T-helper 9 cell (primary cell): ENCODE data around the gene RNF113B.

Experiments
- DNase-seq: peaks from one replicate; pipeline ENCODE4 v3.0.0-alpha.2; 2020

RNF113B gene

DNA sequence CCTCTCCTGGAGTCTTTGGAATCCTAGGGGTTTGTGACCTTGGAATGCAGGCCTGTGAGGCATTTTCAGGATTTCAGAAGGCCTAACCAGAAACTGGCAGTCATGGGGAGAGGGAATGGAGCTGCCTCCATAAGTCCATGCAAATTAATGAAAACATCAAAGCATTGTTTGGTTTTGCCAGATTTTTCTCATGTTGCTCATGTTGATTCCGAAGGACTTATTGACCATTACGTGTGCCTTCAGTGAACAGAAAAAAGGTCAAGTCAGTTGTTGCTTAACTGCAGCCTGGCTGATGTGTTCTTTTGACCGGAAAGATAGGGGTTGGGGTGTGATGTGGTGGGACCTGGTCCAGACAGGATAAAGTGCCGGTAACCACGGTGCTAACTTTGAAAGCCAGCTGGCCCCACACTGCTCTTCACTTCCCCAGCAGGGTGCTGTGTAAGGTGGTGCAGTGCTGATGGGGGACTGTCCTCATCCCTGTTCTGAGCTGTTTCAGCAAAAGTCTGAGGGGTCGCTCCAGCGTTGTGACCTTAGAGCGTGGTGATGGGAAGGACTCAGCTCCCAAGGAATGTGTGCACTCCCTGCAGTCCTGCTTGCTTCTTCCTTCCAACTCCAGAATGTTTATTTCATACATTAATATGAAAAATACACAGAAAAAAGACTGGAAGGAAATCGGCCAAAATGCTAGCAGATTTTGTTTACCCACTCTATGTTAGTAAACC lies 3.5 kb downstream of the RNF113B start:
- DNase-seq = no peak

DNA sequence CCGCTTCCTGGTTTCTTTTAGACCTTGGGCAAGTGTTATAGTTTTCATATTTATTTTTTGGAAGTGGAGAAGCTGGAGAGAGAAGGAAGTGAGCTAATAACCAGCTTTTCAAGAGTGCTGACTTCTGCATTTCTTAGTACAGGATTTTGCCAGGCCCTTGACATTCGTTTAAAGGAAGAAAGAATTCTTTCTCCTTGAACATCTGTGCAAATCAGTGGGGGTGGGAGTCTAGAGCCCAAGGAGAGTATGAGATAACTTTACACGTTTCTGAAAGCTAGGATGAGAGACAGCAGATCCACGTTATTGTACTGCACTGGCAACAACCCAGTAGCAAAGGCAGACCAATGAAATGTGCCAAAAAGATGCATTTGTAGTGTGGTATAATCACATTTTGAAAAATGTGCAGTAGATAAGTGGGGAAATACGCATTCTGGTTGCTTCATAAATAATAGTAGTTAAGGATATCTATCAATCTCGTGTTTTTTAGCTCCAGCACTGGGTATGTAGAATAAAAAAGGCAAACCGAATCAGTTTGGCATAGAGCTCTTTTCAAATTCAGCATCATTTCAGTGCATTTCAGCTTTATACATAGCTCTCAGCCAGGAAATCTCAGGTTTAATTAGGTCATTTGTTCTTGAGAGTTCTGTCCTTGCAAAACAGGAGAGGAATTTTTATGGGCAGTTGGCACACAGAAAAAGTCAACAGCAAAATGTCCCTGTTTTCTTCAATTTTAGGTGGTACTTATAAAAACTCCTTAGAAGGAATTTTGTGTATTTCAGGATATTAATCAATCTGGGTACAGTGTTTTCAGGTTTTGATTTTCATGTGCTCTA lies 4.3 kb downstream of the RNF113B start:
- no peak for DNase-seq

DNA sequence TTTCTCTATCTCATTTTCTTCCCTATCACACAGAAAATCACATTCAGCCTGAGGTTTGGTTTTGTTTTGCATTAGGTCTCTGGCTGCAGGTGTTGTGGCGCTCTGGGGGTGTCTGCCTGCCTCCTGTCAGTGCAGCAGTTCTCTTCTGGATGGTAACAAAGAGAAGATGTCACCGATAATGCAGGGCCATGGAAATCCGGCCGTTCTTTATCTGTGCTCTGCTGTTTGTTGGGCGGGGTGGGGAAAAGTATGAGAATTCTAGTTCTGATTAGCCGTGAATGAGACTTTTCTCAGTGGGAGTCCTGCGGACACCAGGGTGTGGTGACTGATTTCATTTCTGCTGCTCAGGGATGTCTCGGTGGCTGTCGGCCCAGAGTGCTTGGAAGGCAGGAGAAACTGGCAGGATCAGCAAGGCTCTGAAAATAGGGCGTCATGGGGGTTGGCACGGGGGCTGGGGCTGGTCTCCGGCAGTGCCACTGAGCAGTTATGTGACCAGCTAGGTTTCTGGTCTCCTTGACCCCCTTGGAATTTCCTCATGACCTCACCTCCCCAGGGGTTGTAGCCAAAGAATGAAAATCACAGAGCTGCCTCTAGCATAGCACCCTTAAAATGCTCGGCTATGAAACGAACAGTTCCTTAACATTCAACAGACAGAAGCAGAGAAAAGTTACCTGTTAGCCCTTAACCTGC lies 5.0 kb downstream of the RNF113B start:
- no peak for DNase-seq

DNA sequence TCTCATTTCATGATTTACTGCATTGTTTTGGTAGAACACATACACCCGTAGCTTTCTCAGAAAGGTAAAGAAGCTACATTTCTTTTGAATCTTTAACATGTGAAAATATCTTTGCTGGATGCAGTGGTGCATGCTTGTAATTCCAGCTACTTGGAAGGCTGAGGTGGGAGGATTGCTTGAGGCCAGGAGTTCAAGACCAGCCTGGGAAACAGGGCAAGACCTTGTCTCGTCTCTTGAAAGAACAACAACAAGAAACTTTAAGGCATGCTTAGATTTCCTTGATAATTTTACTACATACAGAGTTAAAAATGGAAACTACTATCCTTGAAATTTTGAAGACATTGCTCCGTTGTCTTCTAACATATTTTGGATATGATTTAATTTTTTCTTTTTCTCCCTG lies 7.7 kb downstream of the RNF113B start:
- DNase-seq = no peak

DNA sequence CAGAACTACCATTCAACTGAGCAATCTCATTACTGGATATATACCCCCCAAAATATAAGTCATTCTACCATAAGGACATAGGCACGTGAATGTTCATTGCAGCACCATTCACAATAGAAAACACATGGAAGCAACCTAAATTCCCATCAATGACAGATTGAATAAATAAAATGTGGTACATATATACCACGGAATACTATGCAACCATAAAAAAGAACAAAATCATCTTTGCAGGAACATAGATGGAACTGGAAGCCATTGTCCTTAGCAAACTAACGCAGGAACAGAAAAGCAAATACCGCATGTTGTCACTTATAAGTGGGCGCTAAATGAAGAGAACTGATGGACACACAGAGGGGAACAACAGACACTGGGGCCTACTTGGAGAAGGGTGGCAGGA lies 14.1 kb downstream of the RNF113B start:
- DNase-seq = no peak

DNA sequence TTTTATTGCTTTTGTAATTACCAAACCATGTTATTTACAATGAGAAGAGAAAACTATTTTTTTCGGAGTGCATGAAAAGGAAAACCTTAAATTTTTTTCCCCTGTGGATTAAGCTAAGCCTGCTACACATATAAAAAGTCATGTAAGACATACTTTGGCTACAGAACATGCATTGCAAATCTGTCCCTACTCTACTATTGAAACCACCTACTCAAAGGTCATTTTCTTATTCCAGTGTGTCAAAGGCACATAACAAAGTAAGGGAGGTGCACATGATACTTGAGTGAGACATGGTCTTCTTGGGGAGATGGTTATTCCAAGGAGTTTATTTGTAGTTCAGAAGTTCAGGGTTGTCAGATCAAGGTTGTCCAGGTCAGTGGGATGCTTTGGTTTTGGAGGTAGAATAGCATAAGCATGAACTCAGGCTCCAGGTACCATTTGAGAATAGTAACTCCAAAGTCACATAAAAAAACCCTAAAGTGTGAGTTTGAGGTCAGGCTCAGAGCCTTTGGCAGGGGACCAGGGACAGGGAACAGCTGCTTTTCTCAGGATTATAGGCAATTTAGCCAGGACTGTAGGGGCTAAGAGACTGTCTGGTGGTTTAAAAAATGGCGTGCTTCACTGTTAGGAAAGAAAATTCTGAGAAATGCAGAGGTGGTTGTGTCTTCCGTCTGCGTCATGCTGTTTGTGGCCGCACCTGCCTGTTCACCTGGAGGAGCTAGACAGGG lies 18.7 kb downstream of the RNF113B start:
- no peak for DNase-seq

DNA sequence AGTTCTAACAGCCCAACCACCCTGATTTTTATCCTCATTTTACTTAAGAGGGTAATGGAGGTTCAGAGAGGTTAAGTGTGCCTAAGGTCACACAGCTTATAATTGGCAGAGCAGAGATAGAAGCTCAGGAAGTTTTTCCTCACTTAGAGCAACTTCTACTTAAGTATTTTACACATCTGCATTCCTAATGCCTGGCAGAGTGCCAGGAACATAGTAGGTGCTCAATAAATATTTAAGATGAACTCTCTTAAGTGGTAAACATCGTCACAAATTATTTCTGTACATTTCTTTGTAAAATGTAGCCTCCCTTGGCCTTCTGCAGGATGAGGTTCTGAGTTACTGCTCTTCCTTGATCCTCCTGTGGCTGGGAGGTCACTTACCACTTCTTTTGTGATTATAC lies 19.5 kb downstream of the RNF113B start:
- no peak for DNase-seq

DNA sequence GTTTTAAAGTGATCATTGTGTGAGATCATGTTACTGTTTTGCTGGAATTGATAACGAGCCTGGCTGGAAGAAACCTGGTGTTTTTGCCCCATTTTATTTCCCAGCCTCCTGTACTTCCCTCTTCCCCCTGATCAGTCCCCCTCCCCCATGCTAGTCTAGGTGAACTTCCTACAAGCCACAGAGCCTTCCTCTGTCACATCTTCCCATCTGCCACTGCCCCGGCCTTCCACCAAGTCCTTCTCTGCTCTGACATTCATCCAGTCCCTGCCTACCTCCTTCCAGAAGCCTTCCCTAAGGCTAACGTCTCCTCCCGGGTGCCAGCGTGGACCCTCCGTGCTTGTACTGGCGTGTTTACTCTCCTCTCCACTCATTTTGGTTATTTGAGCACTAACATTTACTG lies 19.9 kb downstream of the RNF113B start:
- DNase-seq = no peak

DNA sequence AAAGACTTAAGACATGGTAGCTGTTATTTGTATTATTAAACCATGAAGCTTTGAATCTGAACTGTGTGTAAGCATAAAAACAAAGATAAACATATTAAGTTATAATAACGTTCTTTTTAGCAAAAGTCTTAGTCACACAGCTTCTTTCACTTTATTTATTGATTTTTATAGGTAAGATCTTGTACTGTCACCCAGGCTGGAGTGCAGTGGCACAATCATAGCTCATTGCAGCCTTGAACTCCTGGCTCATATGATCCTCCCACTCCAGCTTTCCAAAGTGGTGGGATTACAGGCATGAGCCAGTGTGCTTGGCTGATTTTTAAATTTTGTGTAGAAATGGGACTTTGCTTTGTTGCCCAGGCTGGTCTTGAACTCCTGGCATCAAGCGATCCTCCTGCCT lies 20.8 kb downstream of the RNF113B start:
- DNase-seq = no peak

DNA sequence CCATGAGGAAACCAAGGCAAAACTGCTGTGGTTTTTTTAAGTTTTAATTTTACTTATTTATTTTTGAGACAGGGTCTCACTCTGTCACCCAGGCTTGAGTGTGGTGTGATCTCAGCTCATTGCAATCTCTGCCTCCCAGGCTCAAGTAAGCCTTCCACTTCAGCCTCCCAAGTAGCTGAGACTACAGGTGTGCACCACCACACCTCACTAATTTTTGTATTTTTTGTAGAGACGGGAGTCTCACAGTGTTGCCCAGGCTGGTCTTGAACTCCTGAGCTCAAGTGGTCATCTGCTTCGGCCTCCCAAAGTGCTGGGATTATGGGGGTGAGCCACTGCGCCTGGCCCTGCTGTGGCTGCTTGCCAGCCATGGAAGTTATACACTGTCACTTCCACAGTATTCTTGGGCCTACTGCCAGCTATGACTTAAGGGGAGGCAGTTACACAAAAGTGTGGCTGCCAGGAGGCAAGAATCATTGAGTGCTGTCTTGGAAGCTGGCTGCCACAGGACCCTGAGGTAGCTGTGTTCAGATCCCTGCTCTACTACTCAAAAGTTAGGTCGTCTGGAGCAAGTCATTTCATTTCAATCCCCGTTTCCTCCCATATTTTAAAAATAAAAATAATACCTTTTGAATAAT lies 21.5 kb downstream of the RNF113B start:
- no peak for DNase-seq

DNA sequence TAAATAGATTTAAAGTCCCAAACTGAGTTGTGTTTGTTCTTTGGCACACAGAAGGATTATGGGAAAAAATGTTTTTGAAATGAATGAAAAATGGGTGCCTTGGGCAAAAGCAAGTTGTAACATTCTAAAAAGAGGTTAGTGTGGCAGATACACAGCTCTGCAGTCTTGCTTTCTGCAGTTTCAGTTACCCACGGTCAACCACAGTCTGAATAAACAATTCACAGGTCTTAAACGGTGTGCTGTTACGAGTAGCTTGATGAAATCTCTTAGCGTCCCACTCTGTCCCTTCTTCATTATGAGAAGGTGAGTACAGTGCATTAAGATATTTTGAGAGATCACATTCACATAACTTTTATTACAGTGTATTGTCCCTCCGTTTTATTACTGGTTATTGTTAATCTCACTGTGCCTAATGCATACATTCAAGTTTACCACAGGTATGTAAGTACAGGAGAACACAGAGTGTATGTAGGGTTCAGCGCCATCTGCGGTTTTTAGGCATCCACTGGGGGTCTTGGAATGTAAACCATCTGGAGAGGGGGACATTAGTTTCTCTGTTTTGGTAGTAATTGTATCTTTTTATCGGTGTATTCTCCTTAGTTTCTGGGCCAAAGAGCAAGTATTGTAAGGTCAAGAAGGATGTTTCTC lies 26.1 kb downstream of the RNF113B start:
- DNase-seq = no peak

DNA sequence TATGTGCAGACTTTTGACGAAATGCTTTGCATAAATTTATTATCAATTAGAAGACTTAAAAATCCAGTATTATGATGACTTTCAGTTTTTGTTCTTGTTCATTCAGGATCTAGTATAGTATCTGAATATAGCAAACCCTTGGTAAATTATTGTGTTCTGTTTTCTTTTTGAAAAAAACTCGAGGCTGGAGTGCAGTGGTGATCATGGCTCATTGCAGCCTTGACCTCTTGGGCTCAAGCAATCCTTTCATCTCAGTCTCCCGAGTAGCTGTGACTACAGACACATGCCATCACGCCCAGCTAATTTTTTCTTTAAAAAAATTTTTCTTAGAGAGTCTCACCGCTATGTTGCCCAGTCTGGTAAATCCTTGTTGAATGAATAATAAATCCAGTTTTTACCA lies 29.5 kb downstream of the RNF113B start:
- no peak for DNase-seq

DNA sequence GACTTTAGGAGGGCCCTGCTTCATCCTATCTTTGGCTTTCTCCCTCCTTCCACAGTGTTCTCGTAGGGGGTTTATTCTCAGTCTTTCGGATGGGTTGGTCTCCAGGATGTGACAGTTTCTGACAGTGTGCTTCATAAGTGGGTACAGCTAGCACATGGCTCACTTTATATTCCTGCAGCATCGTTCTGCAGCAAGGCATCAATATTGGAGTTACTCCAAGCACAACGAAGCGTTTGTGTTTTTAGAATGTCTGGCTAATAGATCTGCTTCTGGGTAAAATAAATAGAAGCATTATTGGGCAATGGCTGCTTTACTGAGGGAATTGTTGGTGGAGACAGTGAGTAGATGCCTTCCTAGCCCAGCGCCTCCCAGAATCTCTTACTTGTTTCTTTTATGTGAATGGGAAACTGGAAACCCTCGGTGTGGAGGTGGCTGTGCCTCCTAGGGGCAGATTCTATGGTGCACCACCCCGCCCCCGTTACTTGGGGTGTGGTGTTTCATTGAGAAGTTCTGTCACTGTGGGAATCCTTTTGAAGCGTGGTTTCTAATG lies 32.2 kb downstream of the RNF113B start:
- DNase-seq = no peak

DNA sequence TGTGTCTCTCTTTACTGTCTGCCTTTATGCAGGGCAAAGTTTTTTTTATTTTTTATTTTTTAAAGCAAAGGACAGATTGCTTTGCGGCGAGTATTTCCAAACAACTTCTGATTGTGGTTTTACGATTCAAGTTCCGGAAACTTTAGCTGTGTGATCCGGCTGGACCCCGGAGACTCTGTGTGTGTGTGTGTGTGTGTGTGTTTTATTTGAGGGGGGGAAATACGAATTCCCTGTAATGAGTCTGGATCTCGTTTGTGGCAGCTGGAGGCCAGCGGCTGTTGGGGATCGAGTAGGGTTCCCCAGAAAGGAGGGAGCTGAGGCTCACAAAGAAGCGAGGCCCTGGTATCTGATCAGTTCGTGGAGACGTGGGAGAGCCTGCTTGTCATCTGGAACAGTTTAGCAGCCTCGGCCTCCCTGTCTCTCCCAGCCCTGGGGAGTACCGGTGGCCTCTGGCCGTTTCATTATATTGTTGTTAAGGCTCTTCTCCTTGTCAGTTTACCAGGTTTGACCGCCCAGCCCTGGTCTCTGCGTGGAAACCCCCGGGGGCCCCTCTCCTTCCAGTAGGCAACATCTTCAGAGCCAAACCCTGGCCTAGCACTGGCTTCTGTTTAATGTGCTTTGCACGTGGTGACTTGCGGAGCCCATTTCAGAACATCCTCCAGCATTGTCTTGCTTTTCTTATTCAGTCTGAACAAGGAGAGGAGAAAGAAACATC lies 32.9 kb downstream of the RNF113B start:
- DNase-seq = no peak

DNA sequence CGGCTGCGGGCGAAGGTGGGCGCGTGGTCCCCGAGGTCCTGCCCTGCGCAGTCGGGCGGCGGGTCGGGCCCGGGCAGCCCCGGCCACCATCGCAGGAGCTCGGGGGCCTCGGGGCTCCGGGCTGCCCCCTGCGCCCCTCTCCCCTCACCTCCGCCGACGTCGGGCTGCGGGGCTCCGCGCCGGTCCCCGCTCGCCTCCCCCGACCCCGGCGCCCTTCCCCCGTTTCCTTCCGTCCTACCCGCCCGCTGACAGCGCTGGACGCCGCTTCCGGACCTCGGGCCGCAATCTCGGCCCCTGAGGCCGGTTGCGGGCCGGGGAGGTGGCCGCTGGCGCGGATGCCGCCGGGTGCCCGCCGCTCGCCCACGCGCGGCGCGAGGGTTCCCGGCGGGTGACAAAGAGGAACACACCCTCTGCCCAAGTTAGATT lies 33.5 kb downstream of the RNF113B start:
- DNase-seq = no peak

DNA sequence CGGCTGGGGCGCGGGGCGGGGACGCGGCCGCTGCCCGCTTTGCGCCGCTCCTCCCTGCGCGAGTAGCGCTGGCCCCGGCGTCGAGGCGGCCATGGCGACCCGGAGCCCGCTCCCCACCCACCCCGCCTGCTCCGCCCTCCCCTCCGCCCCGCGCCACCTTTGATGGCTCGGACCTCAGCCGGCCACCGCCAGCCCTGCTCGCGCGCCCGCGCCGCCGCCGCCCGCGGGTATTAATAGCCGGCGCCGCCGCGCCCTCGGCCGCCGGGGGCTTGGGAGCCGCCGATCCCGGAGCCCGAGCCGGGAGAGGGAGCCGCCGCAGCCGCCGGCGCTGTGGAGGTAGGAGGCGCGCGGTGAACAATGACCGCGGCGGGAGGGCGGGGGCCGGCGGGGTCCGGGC lies 33.9 kb downstream of the RNF113B start:
- DNase-seq = no peak

DNA sequence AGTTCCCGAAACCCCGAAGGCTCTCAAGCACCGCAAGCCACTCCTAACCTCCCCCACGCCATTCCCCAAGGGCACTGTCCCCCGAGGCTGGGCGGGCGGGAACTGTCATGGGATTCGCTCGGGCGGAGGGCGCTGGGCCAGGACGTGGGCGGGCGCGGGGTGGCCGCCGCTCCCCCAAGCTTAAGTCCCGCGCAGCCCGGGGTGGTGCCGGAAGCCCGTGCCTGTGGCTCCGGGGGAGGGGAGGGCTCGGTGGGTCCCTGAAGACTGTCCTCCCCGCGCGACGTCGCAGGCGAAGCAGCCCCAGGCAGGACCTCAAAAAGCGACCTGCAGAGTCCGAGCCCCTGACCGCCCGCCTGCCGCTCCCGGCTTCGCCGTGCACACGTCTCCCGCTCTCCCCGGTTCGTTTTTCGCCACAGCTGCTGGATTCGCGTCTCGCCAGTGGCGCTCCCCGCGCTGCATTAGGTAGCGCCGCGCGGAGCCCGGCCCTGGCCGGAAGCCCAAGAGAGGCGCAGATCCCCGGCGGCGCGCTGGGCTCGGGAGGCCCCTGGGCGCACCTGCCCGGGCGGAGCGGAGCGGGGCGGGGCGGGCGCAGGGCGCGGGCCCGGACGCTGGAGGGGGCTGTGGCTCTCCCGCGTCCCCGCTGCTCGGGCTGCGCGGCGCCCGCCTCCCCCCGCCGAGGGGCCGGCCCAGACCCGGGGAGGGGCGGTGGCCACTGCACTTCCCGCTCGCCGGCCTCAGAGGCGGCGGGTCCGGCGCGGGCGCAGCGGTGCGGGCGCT lies 34.5 kb downstream of the RNF113B start, which contains the start of gene FARP1:
TSS of gene FARP1 (plus strand) at position 715 of the 777 bp plus-strand sequence. CDS start 70,149 bp downstream, outside the sequence.
- DNase-seq = no peak

DNA sequence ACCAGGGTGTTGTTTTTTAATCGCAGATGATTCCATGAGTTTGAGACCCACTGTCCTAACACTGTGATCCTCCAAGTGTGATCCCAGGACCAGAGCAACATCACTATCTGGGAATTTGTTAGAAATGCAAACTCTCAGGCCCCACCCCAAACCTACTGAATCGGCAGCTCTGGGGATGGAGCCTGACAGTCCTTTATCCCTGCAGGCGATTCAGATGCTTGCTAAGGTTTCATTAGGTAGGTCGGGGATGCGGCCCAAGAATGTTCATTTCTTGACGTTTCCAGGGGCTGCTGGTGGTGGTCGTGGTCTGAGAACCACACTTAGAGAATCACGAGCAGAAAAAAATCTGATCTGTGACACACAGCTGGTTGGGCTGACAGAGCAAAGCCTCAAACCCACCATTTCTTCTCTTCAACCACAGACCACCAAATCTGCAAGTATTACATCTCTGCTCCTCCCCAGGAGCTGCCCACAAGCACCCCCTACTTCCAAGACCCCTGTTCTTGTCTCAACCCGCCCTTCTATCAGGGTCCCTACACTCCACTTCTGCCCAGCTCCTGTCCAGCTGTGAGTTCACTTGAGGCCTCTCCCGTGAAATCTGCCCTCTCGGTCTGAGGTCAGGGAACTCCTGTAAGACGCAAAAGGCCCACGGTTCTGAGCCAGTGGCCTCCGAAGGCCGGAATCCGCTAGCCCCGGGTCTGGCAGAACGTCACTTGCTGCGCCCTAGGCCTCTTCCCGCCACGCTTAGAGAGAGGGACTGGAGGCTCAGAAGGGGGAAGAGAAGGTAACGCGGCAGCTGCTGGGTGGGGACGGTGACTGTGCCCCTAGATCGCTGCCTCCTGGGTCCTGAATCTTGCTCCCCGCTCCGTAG lies 35.3 kb downstream of the RNF113B start:
- no peak for DNase-seq

DNA sequence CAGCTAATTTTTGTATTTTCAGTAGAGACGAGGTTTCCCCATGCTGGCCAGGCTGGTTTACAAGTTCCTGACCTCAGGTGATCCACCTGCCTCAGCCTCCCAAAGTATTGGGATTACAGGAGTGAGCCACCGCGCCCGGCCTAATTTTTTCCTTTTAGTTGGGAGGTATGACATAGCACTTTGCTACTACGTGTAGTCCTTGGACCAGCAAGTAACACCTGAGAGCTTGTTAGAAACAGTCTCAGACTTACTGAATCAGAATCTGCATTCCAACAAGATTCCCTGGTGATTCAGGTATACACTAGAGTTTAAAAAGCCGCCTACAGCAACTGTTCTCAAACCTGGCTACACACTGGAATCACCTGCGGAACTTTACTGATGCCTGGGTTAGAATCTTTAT lies 36.0 kb downstream of the RNF113B start:
- DNase-seq = no peak
